Cardiac muscle cell (in vitro differentiated cells and primary cell): ENCODE measurements around the gene MBIP. TPM values are rescaled to one million over a fixed set of nuclear protein-coding genes. Genes with fewer than 3 reads are reported as not detected.
"Not testable (repeated sequence)": the region's sequence is repeated elsewhere in the genome, so short reads cannot be mapped to it uniquely, and the experiment has no call there.

Source experiments
- DNase-seq, 2 donors: peaks; one replicate each; pipeline versions ENCODE4 v3.0.0 to v3.0.0-alpha.2; 2010 to 2017; ENCODE audit warnings: low read depth in 1 of 2, low spot score in 1 of 2
- H3K27ac ChIP-seq: fragments of 200-600 bp; sonication (generic); 2 replicates; pipeline ENCODE4 v1.5.1; 2016
- H3K27me3 ChIP-seq: fragments of 200-600 bp; sonication (generic); 2 replicates; pipeline ENCODE4 v1.6.0; 2016; ENCODE audit warnings: control low read depth
- H3K36me3 ChIP-seq: fragments of 200-600 bp; sonication (generic); 2 replicates; pipeline ENCODE4 v1.5.1; 2016; ENCODE audit warnings: control low read depth
- H3K4me1 ChIP-seq: fragments of 200-600 bp; sonication (generic); 2 replicates; pipeline ENCODE4 v1.8.1; 2017; ENCODE audit warnings: low read depth, mild to moderate bottlenecking, mixed run types
- H3K4me3 ChIP-seq: fragments of 200-600 bp; sonication (generic); 2 replicates; pipeline ENCODE4 v1.5.1; 2016; ENCODE audit warnings: mild to moderate bottlenecking
- H3K9me3 ChIP-seq: fragments of 200-600 bp; sonication (generic); 2 replicates; pipeline ENCODE4 v1.5.1; 2017; ENCODE audit warnings: low read depth, mild to moderate bottlenecking, control low read depth
- CTCF ChIP-seq: IDR thresholded peaks from 2 replicates; pipeline ENCODE4 v1.5.1; 2012; ENCODE audit warnings: low read depth, mild to moderate bottlenecking, low read length
- polyA plus RNA-seq: library from polyadenylated mRNA; unstranded; fragments of >200 nt; fragmentation: Nextera tagmentation; extraction: Ambion mirVana; gene quantifications from 2 replicates; pipeline ENCODE4 v1.2.1, GENCODE V29; 2016
- total RNA-seq: library from RNA; depleted of rRNA; stranded (reverse); fragments of >200 nt; gene quantifications from 2 replicates; pipeline ENCODE4 v1.2.3, GENCODE V29; 2016

MBIP gene
- total and polyA plus RNA-seq, 2 experiments from 2014 or later = 12.6 to 30.9 TPM

- TF ChIP-seq CTCF = no peak
- H3K4me3 ChIP-seq = no peak overlapping the region
- DNase-seq = no peak
- no peaks in the 10 kb centered on the region for H3K36me3 ChIP-seq
- no peaks in the 10 kb centered on the region for H3K9me3 ChIP-seq
- no peaks in the 10 kb centered on the region for H3K4me1 ChIP-seq
- H3K27ac ChIP-seq = no peak overlapping the region
- peaks cover 7% of the 10 kb centered on the region for H3K27me3 ChIP-seq
Measured at GRCh38 chr14:36361210-36361853, 40.9 kb upstream of the MBIP start.

DNA sequence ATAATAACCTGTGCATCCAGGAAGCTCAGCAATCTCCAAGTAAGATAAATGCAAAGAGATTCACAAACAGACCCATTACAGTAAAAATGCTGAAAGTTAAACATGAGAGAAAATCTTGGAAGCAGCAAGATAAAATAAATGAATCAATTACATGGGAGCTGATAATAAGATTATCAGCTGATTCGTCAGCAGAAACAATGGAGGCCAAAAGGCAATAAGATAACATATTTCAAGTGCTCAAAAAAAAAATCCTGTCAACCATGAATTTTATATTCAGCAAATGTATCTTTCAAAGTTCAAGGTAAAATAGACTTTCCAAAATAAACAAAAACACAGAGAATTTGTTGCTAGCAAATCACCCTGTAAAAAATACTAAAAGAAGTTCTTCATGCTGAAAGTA, 36.4 kb upstream of the MBIP start:
- Histone ChIP-seq H3K27ac (no peak overlapping the region), H3K9me3 (no peaks in the 10 kb centered on the region), H3K4me3 (no peak overlapping the region), H3K4me1 (no peaks in the 10 kb centered on the region), H3K27me3 (no peaks in the 10 kb centered on the region), H3K36me3 (no peaks in the 10 kb centered on the region)
- DNase-seq = no peak
- no peak for TF ChIP-seq CTCF

DNA sequence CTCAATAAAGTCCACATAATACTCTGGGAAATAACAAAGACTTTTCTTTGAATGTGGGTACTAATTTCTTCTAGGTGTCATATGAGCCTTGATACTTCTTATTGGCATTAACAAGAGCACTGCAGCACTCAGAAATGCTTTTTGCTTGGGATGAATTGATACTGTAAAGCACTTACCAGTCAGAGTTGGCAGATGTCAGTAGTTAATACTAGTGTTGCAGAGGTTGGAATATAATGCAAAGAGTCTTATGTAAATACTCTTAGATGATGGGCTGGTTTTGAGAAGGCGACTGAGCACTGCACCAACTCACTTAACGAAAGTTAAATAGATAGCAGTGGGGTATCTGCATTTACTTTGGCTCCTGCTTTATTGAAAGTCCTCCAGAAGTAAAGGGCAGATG, 25.6 kb upstream of the MBIP start:
- TF ChIP-seq CTCF = no peak
- Histone ChIP-seq H3K36me3 (no peaks in the 10 kb centered on the region), H3K27ac (no peak overlapping the region), H3K9me3 (no peaks in the 10 kb centered on the region), H3K4me3 (no peak overlapping the region), H3K4me1 (no peaks in the 10 kb centered on the region), H3K27me3 (peaks cover 7% of the 10 kb centered on the region)
- no peak for DNase-seq

DNA sequence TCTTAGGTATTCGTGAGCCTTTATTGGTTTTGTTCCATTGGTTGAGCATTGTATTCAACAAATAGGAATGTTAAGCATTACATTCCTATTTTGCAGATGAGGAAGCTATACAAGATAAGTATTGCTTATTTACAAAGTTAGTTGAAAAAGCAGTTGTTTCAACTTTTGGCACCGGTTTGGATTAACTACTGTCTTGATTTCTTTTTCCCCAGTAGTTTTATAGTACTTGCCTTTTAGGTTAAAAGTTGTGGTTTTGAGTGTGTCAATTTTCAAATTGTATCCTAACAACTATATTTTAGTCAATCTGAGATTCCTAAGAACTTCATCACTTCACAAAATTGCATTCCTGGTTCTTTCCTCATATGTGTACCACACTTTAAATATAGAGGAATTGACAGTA, 23.8 kb upstream of the MBIP start:
- DNase-seq = no peak
- Histone ChIP-seq H3K9me3 (no peaks in the 10 kb centered on the region), H3K4me1 (no peaks in the 10 kb centered on the region), H3K36me3 (no peaks in the 10 kb centered on the region), H3K27ac (no peak overlapping the region), H3K4me3 (no peak overlapping the region), H3K27me3 (peaks cover 7% of the 10 kb centered on the region)
- no peak for TF ChIP-seq CTCF

- not testable (repeated sequence) for H3K27ac ChIP-seq, DNase-seq, H3K9me3 ChIP-seq, H3K4me3 ChIP-seq, H3K36me3 ChIP-seq, H3K4me1 ChIP-seq
- peaks cover 11% of the 10 kb centered on the region for H3K27me3 ChIP-seq
Measured at GRCh38 chr14:36341811-36342210, 21.4 kb upstream of the MBIP start.

DNA sequence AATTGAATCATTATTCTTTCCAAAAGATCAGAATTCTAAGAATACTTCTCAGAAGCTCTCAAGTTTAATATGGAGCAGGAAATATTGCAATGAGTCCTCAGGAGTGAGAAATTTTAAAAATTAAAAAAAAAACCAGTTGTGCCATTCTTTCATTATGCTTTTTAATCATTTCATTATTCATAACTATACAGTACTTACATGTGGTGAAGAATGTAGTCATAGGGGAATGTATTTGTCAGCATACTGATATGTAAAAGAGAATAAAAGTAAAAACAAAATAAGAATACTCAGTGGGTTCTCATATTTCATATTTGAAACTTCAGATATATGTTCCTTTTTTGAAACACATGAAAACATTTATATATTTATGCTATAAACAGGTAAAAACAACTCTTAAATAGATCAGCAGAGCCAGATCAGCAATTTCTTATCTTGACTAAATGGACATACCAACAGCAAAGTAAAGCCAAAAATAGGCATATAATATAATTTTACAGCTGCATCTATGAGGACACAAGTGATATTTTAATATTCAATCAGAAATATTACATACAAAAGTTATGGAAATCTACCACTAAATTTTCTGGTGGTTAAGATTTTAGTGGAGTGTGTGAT, 19.9 kb upstream of the MBIP start:
- H3K27ac ChIP-seq = no peak overlapping the region
- peaks cover 3% of the 10 kb centered on the region for H3K27me3 ChIP-seq
- no peak for TF ChIP-seq CTCF
- H3K4me1 ChIP-seq = no peaks in the 10 kb centered on the region
- no peak for DNase-seq
- H3K36me3 ChIP-seq = no peaks in the 10 kb centered on the region
- H3K4me3 ChIP-seq = no peak overlapping the region
- H3K9me3 ChIP-seq = no peaks in the 10 kb centered on the region
